Endothelial cell of umbilical vein (primary cell): ENCODE measurements around the gene KRTAP5-6. TPM values are rescaled to one million over a fixed set of nuclear protein-coding genes. Genes with fewer than 3 reads are reported as not detected.
"Not testable (repeated sequence)": the region's sequence is repeated elsewhere in the genome, so short reads cannot be mapped to it uniquely, and the experiment has no call there.

Source experiments
- BruUV-seq: library from RNA; stranded (reverse); fragments of 400-500 nt; replicated peaks from 2 replicates; lab custom pipeline; 2021; lab: Mats Ljungman, UMichigan
- CTCF ChIA-PET: fragments of 300-600, 350-600 bp; sonication (Branson Sonifier 250); formaldehyde crosslinking; loops from one replicate; lab custom pipeline; 2021; ENCODE audit warnings: antibody characterized with exemption, inconsistent platforms; lab: Charles Lee
- POLR2A ChIA-PET: fragments of 300-600, 350-600 bp; sonication (Branson Sonifier 250); formaldehyde crosslinking; loops from one replicate; lab custom pipeline; 2021; ENCODE audit warnings: antibody characterized with exemption, inconsistent platforms; lab: Charles Lee
- DNase-seq: peaks from one replicate; pipeline ENCODE4 v3.0.0-alpha.2; 2011; ENCODE audit warnings: low read depth, low spot score
- FAIRE-seq: peaks from 2 replicates; lab custom pipeline; 2011; peaks lifted over from hg19 to GRCh38; lab: Jason Lieb, UNC
- H2AFZ ChIP-seq: 2 replicates; pipeline ENCODE4 v1.6.0; 2012; ENCODE audit warnings: low read depth, low read length, control low read depth, inconsistent platforms
- H3K27ac ChIP-seq: 2 replicates; pipeline ENCODE4 v1.5.1; 2011; ENCODE audit warnings: low read depth, mild to moderate bottlenecking, control low read depth, low read length, moderate library complexity; ENCODE audit not compliant: insufficient read depth
- H3K27me3 ChIP-seq, 2 experiments: 2 replicates each; pipeline versions ENCODE4 v1.6.0 to v1.6.1; 2011; ENCODE audit warnings: low read length in 2 of 2, mixed read lengths in 1 of 2; ENCODE audit not compliant: control insufficient read depth in 2 of 2, insufficient read depth in 2 of 2
- H3K36me3 ChIP-seq, 2 experiments: 2 replicates in 1 of 2; 3 replicates in 1 of 2; pipeline ENCODE4 v1.5.1; 2011; ENCODE audit warnings: low read length in 2 of 2, mild to moderate bottlenecking in 1 of 2, moderate library complexity in 1 of 2; ENCODE audit not compliant: control insufficient read depth in 2 of 2, insufficient read depth in 2 of 2; ENCODE audit errors: extremely low read depth in 1 of 2
- H3K4me1 ChIP-seq: 3 replicates; pipeline ENCODE4 v1.5.1; 2011; ENCODE audit warnings: mild to moderate bottlenecking, low read length; ENCODE audit not compliant: control insufficient read depth, insufficient read depth; ENCODE audit errors: extremely low read depth
- H3K4me2 ChIP-seq: 2 replicates; pipeline ENCODE4 v1.6.1; 2011; ENCODE audit warnings: low read length, control low read depth, mixed read lengths; ENCODE audit not compliant: insufficient read depth
- H3K4me3 ChIP-seq, 3 experiments: fragments of 200-600 bp in 1 of 3; sonication (generic), shearing (Covaris generic) in 1 of 3; replicated peaks in 1 of 3; 2 replicates each; pipeline ENCODE4 v1.5.1; 2011 to 2016; ENCODE audit warnings: control low read depth in 3 of 3, low read length in 3 of 3, mild to moderate bottlenecking in 2 of 3, inconsistent platforms in 1 of 3, low read depth in 1 of 3, moderate library complexity in 1 of 3; ENCODE audit not compliant: insufficient read depth in 1 of 3
- H3K79me2 ChIP-seq: 2 replicates; pipeline ENCODE4 v1.6.0; 2012; ENCODE audit warnings: low read length, inconsistent platforms; ENCODE audit not compliant: control insufficient read depth, insufficient read depth
- H3K9ac ChIP-seq: replicated peaks from 2 replicates; pipeline ENCODE3; 2011; ENCODE audit warnings: low read length, control low read depth; ENCODE audit not compliant: insufficient read depth; ENCODE audit errors: extremely low read depth
- H3K9me1 ChIP-seq: replicated peaks from 3 replicates; pipeline ENCODE4 v1.6.0; 2011; ENCODE audit warnings: mild to moderate bottlenecking, low read length; ENCODE audit not compliant: control insufficient read depth, insufficient read depth; ENCODE audit errors: extremely low read depth
- H3K9me3 ChIP-seq: replicated peaks from 2 replicates; pipeline ENCODE4 v1.5.1; 2012; ENCODE audit warnings: low read length, inconsistent platforms; ENCODE audit not compliant: control insufficient read depth, insufficient read depth
- H4K20me1 ChIP-seq: replicated peaks from 2 replicates; pipeline ENCODE3; 2011; ENCODE audit warnings: mild to moderate bottlenecking, low read length; ENCODE audit not compliant: control insufficient read depth, insufficient read depth; ENCODE audit errors: extremely low read depth
- dilution Hi-C: fragments of 300-500 bp; cut with MboI; formaldehyde crosslinking; loops from one replicate; pipeline ENCODE4 v1.15.0; 2019; ENCODE audit warnings: low sequenced_read_pairs; ENCODE audit not compliant: extremely low pct_ligation_motif_present
- intact Hi-C: fragments of 100-400 bp; cut with micrococcal nuclease; formaldehyde crosslinking; loops from one replicate; pipeline ENCODE4 v1.10.0; 2022
- polyA plus RNA-seq, 4 experiments: library from polyadenylated mRNA; depleted of rRNA in 3 of 4; stranded (reverse) in 3 of 4; unstranded in 1 of 4; fragments of >200 nt; gene quantifications; 2 replicates each; pipeline versions ENCODE4 v1.2.1 to v1.2.3, GENCODE V29; 2011 to 2012; ENCODE audit warnings: missing spikeins in 1 of 4
- total RNA-seq: library from RNA; stranded (reverse); gene quantifications from 2 replicates; pipeline ENCODE4 v1.2.3, GENCODE V29; 2021

Gene KRTAP5-6
- total and polyA plus RNA-seq, 2 donors (not counting 3 experiments of a cell fraction or from before 2014, with no cell fraction given), result not detected

- H3K9me1 ChIP-seq, DNase-seq, CTCF ChIA-PET, H3K4me2 ChIP-seq, H3K4me1 ChIP-seq, H2AFZ ChIP-seq, BruUV-seq, dilution Hi-C loops, intact Hi-C loops, H3K27me3 ChIP-seq, H3K9me3 ChIP-seq, FAIRE-seq, H4K20me1 ChIP-seq, H3K4me3 ChIP-seq, H3K9ac ChIP-seq, POLR2A ChIA-PET, H3K27ac ChIP-seq, H3K36me3 ChIP-seq, H3K79me2 ChIP-seq: not testable (repeated sequence)
Observed at GRCh38 chr11:1688336-1688947, 8.6 kb upstream of the KRTAP5-6 start.

DNA sequence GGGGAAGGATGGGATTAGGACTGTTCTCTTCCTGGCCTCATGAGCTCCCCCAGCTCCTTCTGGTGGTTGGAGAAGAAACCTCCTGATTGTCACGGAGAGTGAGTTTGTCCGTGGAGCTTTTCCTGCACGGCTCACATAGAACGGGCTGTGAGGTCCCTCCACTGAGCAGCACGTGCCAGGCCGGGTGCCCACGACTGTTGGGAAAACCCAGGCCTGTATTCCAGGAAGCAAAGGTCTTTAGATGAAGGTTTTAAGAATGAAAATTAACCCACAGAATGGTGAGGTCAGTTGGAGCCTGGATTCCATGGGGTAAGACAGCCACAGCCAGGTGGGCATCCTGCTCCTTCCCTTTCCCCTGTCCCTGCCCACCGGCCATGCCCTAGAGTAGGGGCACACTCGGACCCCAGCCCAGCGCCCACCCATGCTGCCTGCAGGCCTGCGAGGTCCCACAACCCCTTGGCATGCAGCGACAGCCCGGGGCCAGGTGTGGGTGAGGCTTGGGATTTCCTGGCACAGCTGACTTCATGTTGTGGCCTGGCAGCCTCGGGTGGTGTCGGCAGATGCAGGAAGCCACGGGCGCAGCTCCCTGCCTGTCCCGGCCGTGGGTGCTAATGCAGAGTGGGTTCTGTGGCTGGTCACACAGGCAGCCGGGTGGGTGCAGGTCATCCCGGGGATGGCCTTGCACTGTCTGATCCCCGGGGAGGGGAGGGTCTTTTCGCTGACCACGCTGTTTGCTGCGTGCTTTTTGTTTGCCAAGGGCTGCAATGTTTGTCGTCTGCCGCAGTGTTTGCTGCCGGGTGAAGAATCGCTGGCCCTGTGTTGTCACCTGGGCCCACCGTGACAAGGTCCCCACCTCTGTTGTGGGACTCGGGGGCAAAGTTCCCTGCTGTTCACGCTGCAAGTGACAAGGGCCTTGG lies 7.5 kb upstream of the KRTAP5-6 start:
- POLR2A ChIA-PET, H3K27me3 ChIP-seq, H3K27ac ChIP-seq, DNase-seq, BruUV-seq, FAIRE-seq, H3K4me2 ChIP-seq, H4K20me1 ChIP-seq, CTCF ChIA-PET, H3K9me1 ChIP-seq, H2AFZ ChIP-seq, H3K9ac ChIP-seq, H3K79me2 ChIP-seq, H3K9me3 ChIP-seq, H3K36me3 ChIP-seq, H3K4me3 ChIP-seq, dilution Hi-C loops, H3K4me1 ChIP-seq: not testable (repeated sequence)
- intact Hi-C loops, result loop anchor here (5.0 kb wide), 1 partner anchor 73 kb away; the partner anchor contains the start of gene CTSD
